ENCODE results near the gene RNU6-8. TPM values are rescaled to one million over a fixed set of nuclear protein-coding genes. Genes with fewer than 3 reads are reported as not detected.

RNU6-8 gene
- total and polyA plus RNA-seq, 10 of the 15 experiments (the other 5 are each of a cell fraction or from before 2014, with no cell fraction given), result not detected

- no peaks in the 10 kb centered on the region for H3K36me3 ChIP-seq (ENCODE audit: control insufficient read depth in 2 of 2, insufficient read depth in 2 of 2, low read length in 1 of 2)
- H3K27me3 ChIP-seq (replicated peaks in 1 of 2; ENCODE audit: control insufficient read depth in 2 of 2, insufficient read depth in 2 of 2, low read length in 1 of 2), result no peaks in the 10 kb centered on the region
- POLR2A ChIA-PET, result no interaction called here
- H4K20me1 ChIP-seq (ENCODE audit: control insufficient read depth, insufficient read depth), result no peaks in the 10 kb centered on the region
- BruUV-seq (replicated peaks), result no TSS peak
- H3K9ac ChIP-seq (ENCODE audit: control insufficient read depth, insufficient read depth, low read length), result no peak overlapping the region
- CTCF ChIA-PET, result no interaction called here
- H3K9me3 ChIP-seq (replicated peaks; ENCODE audit: control insufficient read depth, insufficient read depth, low read length), result no peaks in the 10 kb centered on the region
- H3K4me2 ChIP-seq (ENCODE audit: control insufficient read depth, insufficient read depth), result no peak overlapping the region
- no peak overlapping the region for H3K4me3 ChIP-seq
- no peak for DNase-seq (ENCODE audit: low read depth, low spot score)
- in situ Hi-C loops (cut with MboI), result no loop called here
- RAD21 ChIA-PET (ENCODE audit: unreplicated experiment), result no interaction called here
- no peak overlapping the region for H3K27ac ChIP-seq (ENCODE audit: control insufficient read depth, insufficient read depth)
- no peaks in the 10 kb centered on the region for H3K79me2 ChIP-seq (ENCODE audit: control insufficient read depth, insufficient read depth, low read length)
- no peak for ATAC-seq
- no peak overlapping the region for H2AFZ ChIP-seq (ENCODE audit: control insufficient read depth, low read depth, low read length)
- H3K4me1 ChIP-seq (ENCODE audit: control insufficient read depth, insufficient read depth, low read length), result peaks cover 5% of the 10 kb centered on the region
- no peak for FAIRE-seq
- 71% methylated on average over 2 of the region's 2 CpGs for WGBS (ENCODE audit: insufficient coverage, insufficient replicate concordance, low lambda C conversion rate, missing lambda C conversion rate)
- intact Hi-C loops (cut with micrococcal nuclease; ENCODE audit: unreplicated experiment), result no loop called here
- SMC1A ChIA-PET (ENCODE audit: uncharacterized antibody, unreplicated experiment), result interaction anchor here (0.7 kb wide), 1 partner anchor 1461 kb away, joined by 4 read pairs; no protein-coding TSS in a partner anchor
- TF ChIP-seq RUNX3 (IDR thresholded peaks at IDR 0.05; ENCODE audit: low read length) (no peak), CHD2 (IDR thresholded peaks at IDR 0.05; ENCODE audit: borderline replicate concordance, low read depth, low read length) (no peak), NKRF (conservative IDR thresholded peaks at IDR 0.05) (no peak), ZBTB11 (CRISPR knock-in tag; IDR thresholded peaks at IDR 0.05) (no peak), ZBTB33 (IDR thresholded peaks at IDR 0.05) (no peak), PKNOX1 (IDR thresholded peaks at IDR 0.05) (no peak), CUX1 (IDR thresholded peaks at IDR 0.05; ENCODE audit: insufficient replicate concordance, low read depth, low read length) (no peak), ZNF274 (IDR thresholded peaks at IDR 0.05; ENCODE audit: insufficient read depth, insufficient read length) (no peak), CEBPB (IDR thresholded peaks at IDR 0.05; ENCODE audit: borderline replicate concordance in 1 of 2, low read depth in 2 of 2, low read length in 2 of 2) (no peak), ESRRA (IDR thresholded peaks at IDR 0.05; ENCODE audit: low read length) (no peak)
These were observed 9.5 kb downstream of the RNU6-8 start for GRCh38 chr14:32193532-32193931.

All from GM12878 (cell line).